GM12891 (cell line): Measurements from ENCODE around the gene MAX.

Source experiments
- DNase-seq: peaks from one replicate; pipeline ENCODE4 v3.0.0; 2011; ENCODE audit warnings: low spot score; ENCODE audit not compliant: insufficient read length
- FAIRE-seq: peaks from 2 replicates; lab custom pipeline; 2011; peaks lifted over from hg19 to GRCh38; lab: Jason Lieb, UNC
- PAX5 ChIP-seq: IDR thresholded peaks from 2 replicates; pipeline ENCODE4 v1.6.1; 2011; ENCODE audit warnings: low read length, moderate library complexity, mild to moderate bottlenecking; ENCODE audit not compliant: insufficient read depth, severe bottlenecking
- POLR2A ChIP-seq: IDR thresholded peaks from 2 replicates; pipeline ENCODE4 v1.6.1; 2011; ENCODE audit warnings: low read depth, low read length, control low read depth
- POLR2AphosphoS5 ChIP-seq: IDR thresholded peaks from 2 replicates; pipeline ENCODE4 v1.6.1; 2011; ENCODE audit warnings: low read depth, low read length, control low read depth
- POU2F2 ChIP-seq: IDR thresholded peaks from 2 replicates; pipeline ENCODE4 v1.6.1; 2011; ENCODE audit warnings: low read depth, mild to moderate bottlenecking, control low read depth, low read length, moderate library complexity
- SPI1 ChIP-seq: IDR thresholded peaks from 2 replicates; pipeline ENCODE4 v1.6.1; 2011; ENCODE audit warnings: low read depth, low read length, control low read depth
- TAF1 ChIP-seq: IDR thresholded peaks from 2 replicates; pipeline ENCODE4 v1.6.1; 2011; ENCODE audit warnings: low read depth, low read length, control low read depth

Gene MAX

DNA sequence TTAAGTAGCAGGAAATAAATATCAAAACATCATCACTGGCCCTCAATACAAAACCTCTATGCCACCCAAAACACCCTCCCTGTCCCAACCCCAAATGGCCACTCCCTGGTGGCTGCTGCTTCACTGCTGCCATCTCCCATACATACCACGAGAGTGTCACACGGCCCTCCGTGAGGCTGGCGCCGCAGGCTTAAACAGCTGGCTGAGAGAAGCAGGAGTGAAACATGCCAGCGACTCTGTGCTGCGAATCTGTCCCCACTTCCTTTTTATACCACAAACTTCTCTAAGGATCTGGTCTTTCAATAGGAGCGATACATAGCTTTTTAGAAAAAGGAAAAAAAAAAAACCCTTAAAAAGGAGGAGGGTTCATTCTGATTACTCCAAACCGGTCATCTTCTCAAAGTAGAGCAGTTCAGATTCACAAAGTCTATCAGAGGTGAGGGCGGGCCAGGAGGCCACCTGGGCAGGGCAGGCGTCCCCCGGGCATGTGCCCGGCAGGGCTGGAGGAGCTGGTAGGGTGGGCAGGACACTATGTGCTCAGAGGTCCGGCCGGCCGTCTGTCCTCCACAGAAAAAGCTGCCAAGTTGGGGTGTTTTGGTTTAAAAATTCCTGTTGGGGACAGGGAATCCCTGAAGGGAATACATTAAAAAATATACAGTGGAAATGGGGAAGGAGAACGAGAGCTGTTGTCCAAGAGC is 26.5 kb downstream of the MAX start:
- no peak for DNase-seq
- no peak for FAIRE-seq
- TF ChIP-seq POLR2AphosphoS5 (no peak), POU2F2 (no peak), TAF1 (no peak), SPI1 (no peak), POLR2A (no peak), PAX5 (no peak)

DNA sequence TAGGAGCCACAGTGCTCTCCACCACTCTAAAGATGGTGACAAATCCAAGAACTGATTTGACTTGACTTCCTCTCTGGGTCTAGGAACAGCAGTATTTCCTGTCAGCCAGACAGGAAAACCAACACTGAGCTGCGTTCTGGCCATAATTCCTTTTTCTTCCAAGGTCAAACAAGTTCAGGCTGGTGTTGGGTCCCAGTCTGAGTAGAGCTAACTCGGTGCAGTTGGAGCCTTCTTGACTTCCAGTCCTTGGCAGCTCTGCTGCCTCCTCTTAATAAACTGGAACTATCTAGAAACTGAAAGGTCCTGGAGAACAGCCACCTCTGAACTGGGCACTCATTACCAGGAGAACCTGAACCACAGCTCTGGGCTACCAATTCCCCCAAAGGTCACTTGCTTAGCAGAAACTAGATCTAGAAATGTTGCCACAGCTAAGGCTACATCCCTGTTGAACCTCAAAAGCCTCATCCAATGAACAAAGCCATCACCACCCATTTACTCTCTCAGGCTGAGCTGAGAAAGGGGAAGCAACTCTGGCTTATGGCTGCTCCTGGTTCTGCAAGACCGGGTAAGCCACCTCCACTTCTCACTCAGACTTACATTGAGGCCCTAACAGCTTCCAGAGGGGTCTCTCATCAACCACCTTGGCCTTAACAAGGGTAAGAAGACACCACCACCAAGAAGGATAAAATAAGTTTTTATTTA is 27.7 kb downstream of the MAX start:
- TF ChIP-seq SPI1: no peak
- no peak for TF ChIP-seq POU2F2
- TF ChIP-seq POLR2A: no peak
- no peak for TF ChIP-seq PAX5
- TF ChIP-seq POLR2AphosphoS5: no peak
- no peak for TF ChIP-seq TAF1
- FAIRE-seq (peak; percentile 82), DNase-seq (no peak)

DNA sequence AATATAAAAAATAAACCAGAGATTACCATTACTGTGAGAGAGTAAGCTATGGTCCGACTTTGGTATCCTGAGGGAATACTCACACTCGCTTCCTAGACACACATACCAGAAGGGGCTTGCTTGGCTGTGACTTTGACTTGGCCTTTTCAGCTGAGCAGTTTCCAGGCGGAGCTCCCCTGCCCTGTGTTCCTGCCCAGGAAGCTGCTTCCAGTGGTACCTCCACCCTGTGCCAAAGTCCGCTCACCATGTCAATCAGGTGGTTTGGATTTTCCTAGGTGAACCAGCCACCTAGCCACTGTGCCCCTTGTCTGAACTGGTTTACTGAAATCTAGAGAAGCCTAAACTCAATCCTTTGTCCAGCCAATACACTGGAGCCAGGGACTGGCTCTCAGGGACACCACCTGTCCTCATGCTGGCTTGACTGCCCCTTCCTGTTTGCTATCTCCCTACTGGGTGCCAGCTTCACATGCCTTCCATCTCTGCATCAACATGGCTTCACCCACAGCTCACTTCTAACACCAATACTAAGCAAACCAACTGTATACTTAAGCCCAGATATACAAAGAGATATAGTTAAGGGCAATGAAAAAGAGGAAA is 28.6 kb downstream of the MAX start:
- TF ChIP-seq POLR2A (no peak), TAF1 (no peak), SPI1 (no peak), POLR2AphosphoS5 (peak; percentile 33; the same call in 1 of the 2 replicates)
- no peak for DNase-seq
- FAIRE-seq: no peak

DNA sequence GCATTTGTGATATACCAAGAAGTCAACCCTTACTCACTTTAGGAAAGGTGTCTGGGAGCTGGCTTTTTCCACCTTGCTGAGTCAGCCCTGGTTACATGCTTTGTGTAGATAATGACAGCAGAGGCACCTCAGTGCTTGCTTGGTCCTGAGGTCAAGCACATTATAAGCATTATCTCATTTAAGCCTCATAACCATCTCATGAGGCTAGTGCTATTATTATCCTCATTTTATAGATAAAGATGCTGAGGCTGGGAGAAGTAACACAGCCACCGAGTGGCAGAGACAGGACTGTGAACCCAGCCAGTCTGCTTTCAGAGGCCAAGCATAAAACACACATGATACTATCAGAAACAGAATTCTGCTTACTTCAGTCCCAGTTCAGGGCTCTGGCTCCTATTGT is 29.4 kb downstream of the MAX start:
- TF ChIP-seq SPI1 (no peak), PAX5 (no peak), TAF1 (no peak), POLR2AphosphoS5 (no peak), POLR2A (no peak)
- no peak for DNase-seq
- FAIRE-seq: no peak

DNA sequence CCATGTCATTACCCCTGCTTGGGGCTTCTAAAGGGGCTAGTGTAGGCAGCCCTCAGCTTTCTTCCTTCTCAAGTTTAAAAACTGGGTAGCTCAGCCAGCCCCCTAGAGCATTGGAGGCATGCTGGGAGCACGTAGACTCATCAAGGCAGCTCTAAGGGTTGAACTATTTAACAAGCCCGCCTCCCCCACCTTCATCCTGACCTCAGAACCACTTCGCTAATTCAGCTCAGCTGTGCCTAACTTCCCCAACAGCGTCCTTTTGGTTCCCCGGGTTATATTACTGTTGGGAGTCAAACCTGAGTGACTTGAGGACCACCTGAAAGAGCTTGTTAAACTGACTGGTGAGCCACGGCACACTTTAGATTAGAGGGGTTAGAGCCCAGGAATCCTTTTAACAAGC is 30.1 kb downstream of the MAX start:
- TF ChIP-seq SPI1: no peak
- no peak for FAIRE-seq
- no peak for DNase-seq

DNA sequence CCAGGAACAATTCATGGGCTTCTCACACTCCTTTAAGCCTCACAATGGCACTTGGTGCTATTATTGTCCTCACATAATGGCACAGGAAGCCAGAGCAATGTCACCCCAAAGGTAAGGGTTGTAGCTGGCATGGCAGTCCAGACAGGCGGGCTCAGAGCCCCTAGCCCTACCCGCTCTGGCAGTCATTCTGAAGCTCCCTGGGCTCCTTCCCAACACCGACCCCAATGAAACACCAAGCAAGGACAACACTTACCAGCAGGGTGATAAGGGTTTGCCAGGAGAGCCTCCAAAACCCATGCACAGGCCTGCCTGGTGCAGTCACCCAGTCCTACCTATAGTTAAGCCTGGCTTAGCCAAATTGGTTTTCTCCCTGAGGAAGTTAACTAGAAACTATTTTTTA is 30.8 kb downstream of the MAX start:
- DNase-seq (no peak), FAIRE-seq (no peak)
- no peak for TF ChIP-seq TAF1
- no peak for TF ChIP-seq POLR2AphosphoS5
- no peak for TF ChIP-seq SPI1
- TF ChIP-seq POLR2A: no peak
- no peak for TF ChIP-seq POU2F2
- TF ChIP-seq PAX5: no peak

DNA sequence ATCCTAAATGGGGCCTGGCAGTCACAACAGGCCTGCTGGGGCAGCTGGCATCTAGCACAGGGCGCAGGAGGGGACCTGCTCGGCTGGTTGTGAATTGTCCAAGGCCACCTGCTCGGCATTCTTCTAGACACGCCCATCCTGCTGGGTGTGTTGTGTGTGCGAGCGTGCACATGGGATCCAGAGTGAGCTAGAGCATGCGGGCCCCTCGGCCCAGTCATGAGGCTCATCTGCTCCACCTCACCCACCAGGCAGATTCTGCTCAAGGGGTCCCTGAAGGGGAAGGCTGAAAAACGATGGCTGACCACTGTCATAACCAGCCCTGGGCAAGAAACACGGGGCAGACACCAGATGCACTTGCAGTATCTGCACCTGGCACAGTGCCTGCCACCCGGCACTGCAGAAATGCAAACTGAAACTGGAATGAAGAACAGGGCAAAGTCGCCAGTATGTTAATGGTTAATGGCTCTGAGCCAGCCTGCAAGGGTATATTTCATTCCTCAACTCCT is 31.8 kb downstream of the MAX start:
- FAIRE-seq: no peak
- no peak for DNase-seq
- no peak for TF ChIP-seq POLR2AphosphoS5

DNA sequence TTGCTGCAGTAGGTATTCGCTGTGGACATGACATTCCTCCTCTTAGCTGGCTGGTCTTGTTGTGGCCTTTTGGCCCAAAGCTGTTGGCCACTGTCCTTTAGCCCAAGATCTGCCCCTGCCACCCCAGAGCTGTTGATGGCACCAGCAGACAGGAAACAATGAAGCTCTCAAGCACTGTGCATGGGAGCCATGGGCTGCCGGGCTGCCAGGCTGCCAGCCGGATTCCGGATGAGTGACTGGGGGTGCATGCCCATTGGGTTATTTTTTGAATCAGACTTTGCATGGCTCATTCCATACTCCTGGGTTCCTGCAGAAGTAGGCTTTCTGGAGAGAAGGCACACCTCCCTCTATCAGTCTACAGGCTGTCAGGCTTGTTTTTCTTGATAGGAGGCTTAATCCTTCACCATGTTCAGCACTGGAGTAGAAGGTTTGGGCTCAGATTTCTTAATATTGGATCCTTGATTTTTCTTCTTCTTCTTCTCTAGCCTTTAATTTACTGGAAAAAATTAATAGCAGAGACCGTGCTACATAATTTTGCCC is 32.4 kb downstream of the MAX start:
- DNase-seq (no peak), FAIRE-seq (no peak)
- no peak for TF ChIP-seq SPI1
- no peak for TF ChIP-seq TAF1
- no peak for TF ChIP-seq POU2F2
- TF ChIP-seq POLR2AphosphoS5: no peak
- TF ChIP-seq POLR2A: no peak
- TF ChIP-seq PAX5: no peak

DNA sequence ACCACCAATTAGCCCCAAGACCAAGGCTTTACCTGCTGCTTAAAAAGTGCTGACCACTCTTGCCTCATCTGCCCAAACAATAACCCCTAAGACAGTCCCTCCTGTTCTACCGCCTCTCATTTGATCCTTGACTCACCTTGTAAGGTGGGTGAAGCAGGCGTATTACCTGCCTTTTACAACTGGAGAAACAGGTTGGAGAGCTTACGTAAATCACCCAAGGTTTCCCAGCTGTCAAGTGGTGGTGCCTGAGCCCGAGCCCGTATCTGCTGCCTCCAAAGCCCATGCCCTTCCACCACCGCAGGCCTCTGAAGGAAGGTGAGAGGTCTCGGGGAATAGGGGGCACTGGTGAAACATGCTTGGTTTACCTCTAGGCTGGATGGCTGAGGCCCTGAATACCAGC is 36.6 kb downstream of the MAX start:
- DNase-seq: no peak
- TF ChIP-seq PAX5 (no peak), POU2F2 (no peak), POLR2AphosphoS5 (no peak), POLR2A (no peak), TAF1 (no peak), SPI1 (no peak)
- FAIRE-seq: no peak
